C4-2B (cell line): Measurements from ENCODE around the gene FLYWCH1.

Experiments
- ZFX ChIP-seq: fragments of 450-650 bp; IDR thresholded peaks from 2 replicates; pipeline ENCODE4 v1.6.1; 2017
- TF ChIP-seq, protein P1 (sequence below): fragments of 450-650 bp; conservative IDR thresholded peaks from 2 replicates; pipeline ENCODE4 v1.5.1; 2017; ENCODE audit warnings: mild to moderate bottlenecking

DNA sequence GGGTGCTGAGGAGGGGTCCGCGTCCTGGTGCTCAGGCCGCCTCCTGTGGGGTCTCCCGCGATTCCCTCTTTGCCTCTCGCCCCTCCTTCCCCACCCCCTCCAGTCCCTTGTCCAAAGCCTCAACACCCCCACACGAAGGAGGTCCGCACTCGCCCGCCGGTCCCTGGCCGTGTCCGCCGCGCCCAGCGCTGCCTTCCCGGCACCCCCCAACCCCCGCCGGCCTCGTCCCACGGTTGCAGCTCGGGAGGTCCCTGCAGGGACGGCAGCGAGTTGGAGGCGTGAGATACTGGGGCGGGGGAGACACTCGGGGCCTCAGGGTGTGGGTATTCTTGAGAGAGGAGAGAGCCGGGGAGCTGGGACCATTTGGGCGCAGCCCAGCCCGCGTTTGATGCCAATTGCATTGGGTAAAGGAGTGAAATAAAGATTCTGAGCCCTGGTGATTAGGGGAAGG is 28.2 kb upstream of the FLYWCH1 start:
- TF ChIP-seq, protein P1, sequence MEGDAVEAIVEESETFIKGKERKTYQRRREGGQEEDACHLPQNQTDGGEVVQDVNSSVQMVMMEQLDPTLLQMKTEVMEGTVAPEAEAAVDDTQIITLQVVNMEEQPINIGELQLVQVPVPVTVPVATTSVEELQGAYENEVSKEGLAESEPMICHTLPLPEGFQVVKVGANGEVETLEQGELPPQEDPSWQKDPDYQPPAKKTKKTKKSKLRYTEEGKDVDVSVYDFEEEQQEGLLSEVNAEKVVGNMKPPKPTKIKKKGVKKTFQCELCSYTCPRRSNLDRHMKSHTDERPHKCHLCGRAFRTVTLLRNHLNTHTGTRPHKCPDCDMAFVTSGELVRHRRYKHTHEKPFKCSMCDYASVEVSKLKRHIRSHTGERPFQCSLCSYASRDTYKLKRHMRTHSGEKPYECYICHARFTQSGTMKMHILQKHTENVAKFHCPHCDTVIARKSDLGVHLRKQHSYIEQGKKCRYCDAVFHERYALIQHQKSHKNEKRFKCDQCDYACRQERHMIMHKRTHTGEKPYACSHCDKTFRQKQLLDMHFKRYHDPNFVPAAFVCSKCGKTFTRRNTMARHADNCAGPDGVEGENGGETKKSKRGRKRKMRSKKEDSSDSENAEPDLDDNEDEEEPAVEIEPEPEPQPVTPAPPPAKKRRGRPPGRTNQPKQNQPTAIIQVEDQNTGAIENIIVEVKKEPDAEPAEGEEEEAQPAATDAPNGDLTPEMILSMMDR = no peak
- TF ChIP-seq ZFX = no peak
